Measurements from ENCODE around the gene XYLT1.

XYLT1 gene

GRCh38 chr16:17454162-17454730 lies 16.5 kb downstream of the XYLT1 start:
- DNase-seq = no peak

- DNase-seq = no peak
These were observed 17.3 kb downstream of the XYLT1 start for GRCh38 chr16:17453364-17454038.

- DNase-seq = no peak
These were observed 17.8 kb downstream of the XYLT1 start for GRCh38 chr16:17452922-17453321.

- DNase-seq = no peak
These were observed 18.9 kb downstream of the XYLT1 start for GRCh38 chr16:17451843-17452242.

- no peak for DNase-seq
These were observed 20.5 kb downstream of the XYLT1 start for GRCh38 chr16:17450291-17450690.

- peak; percentile 35 for DNase-seq
These were observed 21.8 kb downstream of the XYLT1 start for GRCh38 chr16:17448640-17449638.

GRCh38 chr16:17447101-17447569 lies 23.6 kb downstream of the XYLT1 start:
- no peak for DNase-seq

GRCh38 chr16:17446661-17447060 lies 24.1 kb downstream of the XYLT1 start:
- DNase-seq = no peak

- no peak for DNase-seq
These were observed 25.3 kb downstream of the XYLT1 start for GRCh38 chr16:17445421-17445820.

- no peak for DNase-seq
These were observed 26.1 kb downstream of the XYLT1 start for GRCh38 chr16:17444658-17445057.

- DNase-seq = no peak
These were observed 30.6 kb downstream of the XYLT1 start for GRCh38 chr16:17440131-17440530.

- DNase-seq = peak; percentile 21
These were observed 31.2 kb downstream of the XYLT1 start for GRCh38 chr16:17439580-17439979.

- DNase-seq = no peak
These were observed 32.8 kb downstream of the XYLT1 start for GRCh38 chr16:17437981-17438380.

- DNase-seq = no peak
These were observed 33.5 kb downstream of the XYLT1 start for GRCh38 chr16:17437127-17437720.

- DNase-seq = no peak
These were observed 35.4 kb downstream of the XYLT1 start for GRCh38 chr16:17435318-17435717.

- no peak for DNase-seq
These were observed 36.9 kb downstream of the XYLT1 start for GRCh38 chr16:17433577-17434451.

GRCh38 chr16:17432901-17433576 lies 37.7 kb downstream of the XYLT1 start:
- DNase-seq = no peak

GRCh38 chr16:17431968-17432625 lies 38.7 kb downstream of the XYLT1 start:
- DNase-seq = no peak

- DNase-seq = no peak
These were observed 39.7 kb downstream of the XYLT1 start for GRCh38 chr16:17431012-17431411.

GRCh38 chr16:17426451-17426850 lies 44.3 kb downstream of the XYLT1 start:
- no peak for DNase-seq

GRCh38 chr16:17424771-17425170 lies 46.0 kb downstream of the XYLT1 start:
- DNase-seq = no peak
